HL-60 (cell line): ENCODE results near the gene C6orf120.

Experiments used
- DNase-seq, 2 experiments: peaks; one replicate each; pipeline ENCODE4 v3.0.0-alpha.2; 2010 to 2020; ENCODE audit warnings: low read depth in 1 of 2, low spot score in 1 of 2
- H3K27ac ChIP-seq: fragments of 250-450 bp; sonication (Bioruptor Pico); replicated peaks from 2 replicates; pipeline ENCODE4 v1.5.1; 2020; ENCODE audit warnings: mild to moderate bottlenecking, moderate library complexity
- H3K27me3 ChIP-seq: fragments of 250-450 bp; sonication (Bioruptor Pico); 2 replicates; pipeline ENCODE4 v1.5.1; 2021; ENCODE audit warnings: mild to moderate bottlenecking, moderate library complexity; ENCODE audit not compliant: insufficient read depth, poor library complexity, severe bottlenecking
- H3K4me3 ChIP-seq: replicated peaks from 2 replicates; pipeline ENCODE4 v1.5.1; 2011; ENCODE audit warnings: mild to moderate bottlenecking, control low read depth, low read length; ENCODE audit not compliant: insufficient read depth
- GABPA ChIP-seq: IDR thresholded peaks from 2 replicates; pipeline ENCODE4 v1.6.1; 2012; ENCODE audit warnings: low read depth
- POLR2AphosphoS5 ChIP-seq: IDR thresholded peaks from 2 replicates; pipeline ENCODE4 v1.6.1; 2012; ENCODE audit warnings: low read depth
- SPI1 ChIP-seq: IDR thresholded peaks from 2 replicates; pipeline ENCODE4 v1.6.1; 2012; ENCODE audit warnings: low read depth, mild to moderate bottlenecking, borderline replicate concordance
- TF ChIP-seq, protein P1 (sequence below): IDR thresholded peaks from 2 replicates; pipeline ENCODE4 v1.6.1; 2012; ENCODE audit warnings: low read depth; ENCODE audit not compliant: insufficient replicate concordance
- TF ChIP-seq, protein P2 (sequence below): IDR thresholded peaks from one replicate; pipeline ENCODE4 v1.5.1; 2011; ENCODE audit warnings: low read length, control low read depth, inconsistent platforms; ENCODE audit not compliant: insufficient read depth

C6orf120 gene

DNA sequence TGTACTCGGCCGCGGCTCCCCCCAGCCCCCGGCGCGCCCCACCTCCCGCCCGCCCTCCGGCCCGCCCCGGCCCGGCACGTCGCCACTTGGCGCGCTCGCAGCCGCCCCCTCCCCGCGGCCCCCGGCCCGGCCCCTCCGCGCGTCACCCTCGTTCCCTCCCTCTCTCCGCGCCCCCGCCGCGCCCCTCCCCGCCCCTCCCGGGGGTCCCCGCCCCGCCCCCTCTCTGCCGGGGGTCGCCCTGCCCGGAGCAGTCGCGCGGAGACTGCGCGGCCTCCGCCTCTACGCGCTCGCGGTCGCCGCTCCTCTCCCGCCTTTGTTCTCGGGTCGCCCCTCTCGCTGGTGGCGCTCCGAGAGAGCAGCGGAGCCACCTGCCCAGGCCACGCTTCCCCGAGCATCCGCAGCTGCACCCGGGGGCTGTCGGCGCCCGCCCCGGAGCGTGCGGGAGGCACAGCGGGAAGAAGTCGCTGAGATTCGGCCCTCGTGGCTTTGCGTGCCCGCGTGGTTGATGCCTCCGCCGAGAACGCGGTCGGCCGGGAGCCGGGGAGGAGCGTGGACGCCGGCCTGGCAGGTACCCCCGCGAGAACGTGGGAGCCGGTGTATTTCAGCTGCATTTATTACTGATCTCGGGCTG is 22.7 kb downstream of the C6orf120 start, which contains the start of gene PHF10:
TSS of gene PHF10 (minus strand) at position 7 of the 631 bp plus-strand sequence. CDS start 569 bp downstream, outside the sequence.
- TF ChIP-seq SPI1 (no peak), POLR2AphosphoS5 (peak; percentile 66)
- TF ChIP-seq, protein P1, sequence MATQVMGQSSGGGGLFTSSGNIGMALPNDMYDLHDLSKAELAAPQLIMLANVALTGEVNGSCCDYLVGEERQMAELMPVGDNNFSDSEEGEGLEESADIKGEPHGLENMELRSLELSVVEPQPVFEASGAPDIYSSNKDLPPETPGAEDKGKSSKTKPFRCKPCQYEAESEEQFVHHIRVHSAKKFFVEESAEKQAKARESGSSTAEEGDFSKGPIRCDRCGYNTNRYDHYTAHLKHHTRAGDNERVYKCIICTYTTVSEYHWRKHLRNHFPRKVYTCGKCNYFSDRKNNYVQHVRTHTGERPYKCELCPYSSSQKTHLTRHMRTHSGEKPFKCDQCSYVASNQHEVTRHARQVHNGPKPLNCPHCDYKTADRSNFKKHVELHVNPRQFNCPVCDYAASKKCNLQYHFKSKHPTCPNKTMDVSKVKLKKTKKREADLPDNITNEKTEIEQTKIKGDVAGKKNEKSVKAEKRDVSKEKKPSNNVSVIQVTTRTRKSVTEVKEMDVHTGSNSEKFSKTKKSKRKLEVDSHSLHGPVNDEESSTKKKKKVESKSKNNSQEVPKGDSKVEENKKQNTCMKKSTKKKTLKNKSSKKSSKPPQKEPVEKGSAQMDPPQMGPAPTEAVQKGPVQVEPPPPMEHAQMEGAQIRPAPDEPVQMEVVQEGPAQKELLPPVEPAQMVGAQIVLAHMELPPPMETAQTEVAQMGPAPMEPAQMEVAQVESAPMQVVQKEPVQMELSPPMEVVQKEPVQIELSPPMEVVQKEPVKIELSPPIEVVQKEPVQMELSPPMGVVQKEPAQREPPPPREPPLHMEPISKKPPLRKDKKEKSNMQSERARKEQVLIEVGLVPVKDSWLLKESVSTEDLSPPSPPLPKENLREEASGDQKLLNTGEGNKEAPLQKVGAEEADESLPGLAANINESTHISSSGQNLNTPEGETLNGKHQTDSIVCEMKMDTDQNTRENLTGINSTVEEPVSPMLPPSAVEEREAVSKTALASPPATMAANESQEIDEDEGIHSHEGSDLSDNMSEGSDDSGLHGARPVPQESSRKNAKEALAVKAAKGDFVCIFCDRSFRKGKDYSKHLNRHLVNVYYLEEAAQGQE, result peak; percentile 34
- H3K27me3 ChIP-seq, result no peaks in the 10 kb centered on the region
- H3K4me3 ChIP-seq, result peak within 1 kb of the TSS; percentile 70
- peak within 1 kb of the TSS; percentile 81 for H3K27ac ChIP-seq
- DNase-seq, result peak; percentile 43 to 44

DNA sequence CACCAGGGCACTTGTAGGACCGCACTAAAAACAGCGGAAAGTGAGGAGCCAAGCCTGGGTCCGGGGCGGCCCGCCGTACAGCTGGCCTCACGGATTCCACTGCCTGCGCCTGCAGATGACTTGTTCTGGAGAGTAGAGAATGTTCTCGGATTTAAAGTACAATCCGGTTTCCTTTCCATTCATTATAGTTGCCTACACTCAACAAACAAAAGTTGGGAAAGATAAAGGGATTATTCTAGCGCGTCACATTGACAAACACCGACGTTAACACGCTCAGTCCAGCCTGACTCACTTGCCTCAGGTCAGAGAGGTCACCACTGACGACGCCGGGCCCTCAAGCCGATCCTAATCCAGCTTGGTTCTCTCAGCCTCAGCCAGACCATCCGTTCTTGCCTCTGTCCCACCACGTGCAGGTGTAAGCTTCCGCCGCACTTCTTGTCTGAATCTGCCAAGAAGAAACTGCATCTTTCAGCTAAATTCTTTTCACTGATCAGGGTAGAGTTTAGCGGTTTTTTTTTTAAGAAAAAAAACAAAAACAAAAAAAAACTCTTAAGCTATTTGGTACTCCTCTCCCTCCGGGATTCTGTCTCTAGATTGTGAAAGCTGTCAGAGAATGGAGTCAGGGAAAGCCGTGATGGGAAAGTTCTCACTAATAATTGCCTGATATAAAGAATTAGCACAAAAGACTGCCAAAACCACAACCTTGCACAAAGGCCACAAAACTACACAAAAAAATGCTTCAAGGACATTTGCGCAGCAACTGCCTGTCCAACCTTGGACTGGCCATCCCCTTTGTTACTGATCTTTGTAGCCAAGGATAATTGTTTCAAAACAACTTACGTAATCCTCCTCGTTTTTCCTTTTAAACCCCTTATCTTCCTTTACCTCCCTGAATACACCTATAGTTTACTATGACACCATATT is 23.5 kb downstream of the C6orf120 start:
- TF ChIP-seq, protein P1, result no peak
- TF ChIP-seq GABPA (no peak), POLR2AphosphoS5 (no peak; the same call in 1 of the 2 replicates), SPI1 (no peak)
- TF ChIP-seq, protein P2, sequence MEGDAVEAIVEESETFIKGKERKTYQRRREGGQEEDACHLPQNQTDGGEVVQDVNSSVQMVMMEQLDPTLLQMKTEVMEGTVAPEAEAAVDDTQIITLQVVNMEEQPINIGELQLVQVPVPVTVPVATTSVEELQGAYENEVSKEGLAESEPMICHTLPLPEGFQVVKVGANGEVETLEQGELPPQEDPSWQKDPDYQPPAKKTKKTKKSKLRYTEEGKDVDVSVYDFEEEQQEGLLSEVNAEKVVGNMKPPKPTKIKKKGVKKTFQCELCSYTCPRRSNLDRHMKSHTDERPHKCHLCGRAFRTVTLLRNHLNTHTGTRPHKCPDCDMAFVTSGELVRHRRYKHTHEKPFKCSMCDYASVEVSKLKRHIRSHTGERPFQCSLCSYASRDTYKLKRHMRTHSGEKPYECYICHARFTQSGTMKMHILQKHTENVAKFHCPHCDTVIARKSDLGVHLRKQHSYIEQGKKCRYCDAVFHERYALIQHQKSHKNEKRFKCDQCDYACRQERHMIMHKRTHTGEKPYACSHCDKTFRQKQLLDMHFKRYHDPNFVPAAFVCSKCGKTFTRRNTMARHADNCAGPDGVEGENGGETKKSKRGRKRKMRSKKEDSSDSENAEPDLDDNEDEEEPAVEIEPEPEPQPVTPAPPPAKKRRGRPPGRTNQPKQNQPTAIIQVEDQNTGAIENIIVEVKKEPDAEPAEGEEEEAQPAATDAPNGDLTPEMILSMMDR, result no peak
- H3K27me3 ChIP-seq, result no peaks in the 10 kb centered on the region
- peak overlapping the region; percentile 81 for H3K27ac ChIP-seq
- H3K4me3 ChIP-seq, result peak overlapping the region; percentile 61
- peak in 1 of 2 experiments; percentile 9 for DNase-seq

DNA sequence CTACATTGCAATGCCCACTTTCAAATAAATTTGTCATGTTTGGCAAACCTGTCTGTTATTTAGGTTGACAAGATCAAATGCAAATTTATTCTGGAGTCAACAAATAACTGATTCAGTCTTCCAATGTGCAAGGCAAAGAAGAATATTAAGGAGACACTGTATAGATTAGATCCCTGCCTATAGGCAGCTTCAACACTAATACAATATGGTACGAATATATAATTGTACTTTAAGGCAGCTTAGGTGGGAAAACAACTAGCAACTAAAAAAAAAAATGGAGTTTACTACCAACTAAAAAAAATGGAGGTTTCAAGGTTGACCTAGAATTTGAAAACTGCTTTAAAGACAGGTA is 24.1 kb downstream of the C6orf120 start:
- Histone ChIP-seq H3K27me3 (no peaks in the 10 kb centered on the region), H3K4me3 (no peak overlapping the region), H3K27ac (no peak overlapping the region)
- TF ChIP-seq, protein P1, result no peak
- TF ChIP-seq POLR2AphosphoS5 (no peak), GABPA (no peak), SPI1 (no peak)
- TF ChIP-seq, protein P2, result no peak
- no peak for DNase-seq
